Transverse colon (tissue), 4 donors: ENCODE data around the gene ZKSCAN8. TPM values are rescaled to one million over a fixed set of nuclear protein-coding genes. Genes with fewer than 3 reads are reported as not detected.

Experiments
- DNase-seq: peaks from one replicate; pipeline ENCODE4 v3.0.0-alpha.2; 2019
- H3K27ac ChIP-seq, 4 donors: fragments of 200-600 bp; sonication (generic); 2 replicates each; pipeline ENCODE4 v1.5.1; 2016 to 2018; ENCODE audit warnings: inconsistent platforms in 4 of 4
- H3K27me3 ChIP-seq: fragments of 200-600 bp; sonication (generic); 2 replicates; pipeline ENCODE4 v1.5.1; 2017; ENCODE audit warnings: inconsistent platforms
- H3K36me3 ChIP-seq, 4 donors: fragments of 200-600 bp; sonication (generic); 2 replicates each; pipeline ENCODE4 v1.5.1; 2017 to 2019; ENCODE audit warnings: inconsistent platforms in 4 of 4
- H3K4me1 ChIP-seq, 4 donors: fragments of 200-600 bp; sonication (generic); 2 replicates each; pipeline ENCODE4 v1.5.1; 2017 to 2020; ENCODE audit warnings: inconsistent platforms in 4 of 4
- H3K4me3 ChIP-seq, 4 donors: fragments of 200-600 bp; sonication (generic); 1 replicate in 1 of 4; 2 replicates in 3 of 4; pipeline versions ENCODE4 v1.5.1 to v1.6.1; 2017 to 2019; ENCODE audit warnings: inconsistent platforms in 4 of 4
- H3K9me3 ChIP-seq, 2 donors: fragments of 200-600 bp; sonication (generic); 2 replicates each; pipeline ENCODE4 v1.5.1; 2017 to 2019; ENCODE audit warnings: inconsistent platforms in 2 of 2
- CTCF ChIP-seq, 5 experiments: fragments of 200-600 bp in 3 of 5; fragments of 450-650 bp in 2 of 5; sonication (generic) in 3 of 5; IDR thresholded peaks; 1 replicate in 2 of 5; 2 replicates in 3 of 5; pipeline ENCODE4 v1.5.1; 2016 to 2017; ENCODE audit warnings: antibody characterized with exemption in 5 of 5, inconsistent platforms in 3 of 5, mild to moderate bottlenecking in 2 of 5, moderate library complexity in 1 of 5
- EP300 ChIP-seq: sonication (generic); formaldehyde crosslinking; IDR thresholded peaks from one replicate; pipeline ENCODE4 v1.6.1; 2017; ENCODE audit warnings: antibody characterized with exemption, low read depth
- POLR2A ChIP-seq: fragments of 450-650 bp; IDR thresholded peaks from one replicate; pipeline ENCODE4 v1.6.1; 2016; ENCODE audit warnings: antibody characterized with exemption, mild to moderate bottlenecking, moderate library complexity
- POLR2AphosphoS5 ChIP-seq, 3 donors: sonication (generic); formaldehyde crosslinking; IDR thresholded peaks; one replicate each; pipeline ENCODE4 v1.6.1; 2016; ENCODE audit warnings: antibody characterized with exemption in 3 of 3
- WGBS, 2 donors: methylation state at CpG; one replicate each; pipeline ENCODE4 v1.1.5; 2018; ENCODE audit warnings: low coverage in 1 of 2; 5-methylcytosine and 5-hydroxymethylcytosine counted together
- in situ Hi-C, 4 donors: fragments of 200-750 bp; cut with MboI; loops; one replicate each; pipeline versions ENCODE4 v1.15.0 to v1.15.1; 2017; ENCODE audit warnings: low sequenced_read_pairs in 3 of 4, low pct_ligation_motif_present in 1 of 4, low pct_unique_long_range_greater_than_20kb in 1 of 4
- intact Hi-C: fragments of 100-400 bp; cut with DNase I; formaldehyde crosslinking; loops from one replicate; pipeline ENCODE4 v1.15.1; 2023; ENCODE audit warnings: low total_unique reads
- total RNA-seq, 4 donors: library from RNA; depleted of rRNA; stranded (reverse); fragments of >200 nt; gene quantifications; one replicate each; pipeline ENCODE4 v1.1.0, GENCODE V29; 2016

Gene ZKSCAN8
- total RNA-seq, 4 donors from 2014 or later, result 12.3 to 37.0 (median 15.5) TPM

DNA sequence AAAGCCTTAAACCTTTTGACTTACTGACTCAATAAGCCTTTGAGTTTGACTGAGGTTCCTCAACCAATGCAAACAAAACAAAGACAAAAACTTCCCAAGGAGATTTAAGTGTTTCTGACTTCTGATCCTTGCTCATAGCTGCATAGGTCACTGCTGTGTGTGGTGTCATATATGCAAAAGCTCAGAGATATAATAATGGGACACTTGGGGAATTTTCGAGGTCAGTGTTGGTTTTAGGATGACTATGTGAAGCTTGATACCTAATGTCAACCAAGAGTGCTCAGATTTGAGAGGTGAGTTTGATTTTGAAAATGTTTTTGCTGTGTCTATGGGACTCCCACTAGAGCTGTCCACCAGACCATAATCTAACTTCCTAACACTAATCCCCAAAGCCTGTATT is 26.2 kb downstream of the ZKSCAN8 start:
- Histone ChIP-seq H3K4me1 (no peaks in the 10 kb centered on the region), H3K27ac (no peak overlapping the region), H3K36me3 (no peaks in the 10 kb centered on the region), H3K27me3 (no peaks in the 10 kb centered on the region), H3K4me3 (no peak overlapping the region), H3K9me3 (no peaks in the 10 kb centered on the region)
- in situ Hi-C loops, result no loop called here
- 71% methylated on average over 1 of the region's 1 CpG; no CpG with 5 or more reads in 1 of the 2 donors for WGBS, 2 donors
- intact Hi-C loops, result no loop called here
- no peak for DNase-seq
- TF ChIP-seq POLR2AphosphoS5 (IDR thresholded peaks at IDR 0.05) (no peak), EP300 (no peak), POLR2A (no peak), CTCF (IDR thresholded peaks at IDR 0.05) (no peak)

- Histone ChIP-seq H3K36me3 (no peaks in the 10 kb centered on the region), H3K4me1 (no peaks in the 10 kb centered on the region), H3K27ac (no peak overlapping the region), H3K9me3 (no peaks in the 10 kb centered on the region), H3K27me3 (peaks cover 14% of the 10 kb centered on the region), H3K4me3 (no peak overlapping the region)
- in situ Hi-C loops (no loop called here), intact Hi-C loops (no loop called here)
- TF ChIP-seq CTCF (IDR thresholded peaks at IDR 0.05) (no peak), EP300 (no peak), POLR2AphosphoS5 (IDR thresholded peaks at IDR 0.05) (no peak), POLR2A (no peak)
- 74 to 76% methylated on average over 2 of the region's 2 CpGs for WGBS, 2 donors
- no peak for DNase-seq
These were observed 29.6 kb downstream of the ZKSCAN8 start for GRCh38 chr6:28171271-28171670.

DNA sequence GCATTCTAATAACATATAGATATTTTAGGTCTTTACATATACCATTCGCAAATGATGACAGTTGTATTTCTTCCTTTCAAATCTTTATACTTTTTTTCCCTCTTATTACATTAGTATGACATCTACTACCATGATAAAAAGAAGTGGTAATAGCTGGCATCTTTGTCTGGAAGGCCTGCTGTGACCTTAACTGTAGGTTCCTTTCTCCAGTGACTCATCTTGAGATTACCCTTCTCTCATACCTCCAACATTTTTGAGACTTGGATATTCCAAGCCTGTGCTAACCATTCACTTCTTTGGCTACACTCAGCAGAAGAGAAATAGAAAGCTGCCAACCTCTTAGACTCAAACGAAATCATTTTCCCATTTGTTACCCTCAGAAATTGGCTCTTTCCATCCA is 30.3 kb downstream of the ZKSCAN8 start:
- H3K27ac ChIP-seq, result no peak overlapping the region
- in situ Hi-C loops (no loop called here), intact Hi-C loops (no loop called here)
- H3K27me3 ChIP-seq, result peaks cover 16% of the 10 kb centered on the region
- H3K36me3 ChIP-seq, result no peaks in the 10 kb centered on the region
- TF ChIP-seq POLR2AphosphoS5 (IDR thresholded peaks at IDR 0.05) (no peak), POLR2A (no peak), EP300 (no peak), CTCF (IDR thresholded peaks at IDR 0.05) (no peak)
- DNase-seq, result no peak
- no peak overlapping the region for H3K4me3 ChIP-seq
- WGBS, 2 donors, result 96% methylated on average over 2 of the region's 2 CpGs
- H3K4me1 ChIP-seq, result no peaks in the 10 kb centered on the region
- H3K9me3 ChIP-seq, result no peaks in the 10 kb centered on the region

GRCh38 chr6:28176373-28176772 is 34.7 kb downstream of the ZKSCAN8 start:
- Histone ChIP-seq H3K9me3 (no peaks in the 10 kb centered on the region), H3K4me3 (no peak overlapping the region), H3K4me1 (no peaks in the 10 kb centered on the region), H3K36me3 (no peaks in the 10 kb centered on the region), H3K27ac (no peak overlapping the region), H3K27me3 (peaks cover 37% of the 10 kb centered on the region)
- 97% methylated on average over 1 of the region's 1 CpG; no CpG with 5 or more reads in 1 of the 2 donors for WGBS, 2 donors
- TF ChIP-seq EP300, result no peak
- TF ChIP-seq POLR2AphosphoS5 (IDR thresholded peaks at IDR 0.05), result no peak
- TF ChIP-seq POLR2A, result no peak
- no peak for TF ChIP-seq CTCF (IDR thresholded peaks at IDR 0.05)
- DNase-seq, result no peak
- in situ Hi-C loops (no loop called here), intact Hi-C loops (no loop called here)
